CD4-positive, alpha-beta T cell treated with Interleukin-10 for 1 hour (primary cell): Measurements from ENCODE around the gene SHD.
A peak's percentile ranks its signal among the peaks of the same experiment; 100 is the strongest.

Experiments used
- DNase-seq: peaks from one replicate; pipeline ENCODE4 v3.0.0-alpha.2; 2020

SHD gene

GRCh38 chr19:4301590-4302242 is 22.6 kb downstream of the SHD start:
- DNase-seq = no peak

GRCh38 chr19:4302243-4302640 is 23.2 kb downstream of the SHD start, which contains the start of gene TMIGD2:
TMIGD2 (minus strand) TSS chr19:4302389; CDS start chr19:4302385, 4 bp downstream.
- no peak for DNase-seq

GRCh38 chr19:4303819-4304537 is 24.9 kb downstream of the SHD start:
- DNase-seq = peak; percentile 7

- peak; percentile 57 for DNase-seq
These were observed 25.6 kb downstream of the SHD start, which contains the start of gene FSD1 for GRCh38 chr19:4304538-4305256. FSD1 (plus strand) TSS chr19:4304598; CDS start chr19:4304747, 149 bp downstream.

GRCh38 chr19:4305257-4305612 is 26.2 kb downstream of the SHD start:
- no peak for DNase-seq

- no peak for DNase-seq
These were observed 26.6 kb downstream of the SHD start for GRCh38 chr19:4305659-4306058.

GRCh38 chr19:4310247-4311121 is 31.4 kb downstream of the SHD start:
- DNase-seq = no peak

- no peak for DNase-seq
These were observed 34.9 kb downstream of the SHD start for GRCh38 chr19:4313847-4314490.

GRCh38 chr19:4316956-4317355 is 37.9 kb downstream of the SHD start:
- no peak for DNase-seq

GRCh38 chr19:4318460-4318859 is 39.4 kb downstream of the SHD start:
- no peak for DNase-seq

GRCh38 chr19:4319067-4319718 is 40.1 kb downstream of the SHD start:
- DNase-seq = no peak

- no peak for DNase-seq
These were observed 41.4 kb downstream of the SHD start for GRCh38 chr19:4320419-4320818.

- no peak for DNase-seq
These were observed 44.0 kb downstream of the SHD start for GRCh38 chr19:4322942-4323665.

GRCh38 chr19:4323692-4324091 is 44.6 kb downstream of the SHD start:
- DNase-seq = no peak

- DNase-seq = no peak
These were observed 45.2 kb downstream of the SHD start for GRCh38 chr19:4324228-4324627.

GRCh38 chr19:4326215-4326836 is 47.3 kb downstream of the SHD start:
- DNase-seq = no peak

- peak; percentile 36 for DNase-seq
These were observed 47.8 kb downstream of the SHD start for GRCh38 chr19:4326837-4327251.

- DNase-seq = peak; percentile 81
These were observed 48.3 kb downstream of the SHD start for GRCh38 chr19:4327252-4327876.

- no peak for DNase-seq
These were observed 48.8 kb downstream of the SHD start for GRCh38 chr19:4327877-4328242.
